ENCODE measurements around the gene FN3K. TPM values are rescaled to one million over a fixed set of nuclear protein-coding genes. Genes with fewer than 3 reads are reported as not detected.

FN3K gene
- total and polyA plus RNA-seq, 2 of the 13 experiments (the other 11 are each of a cell fraction or from before 2014, with no cell fraction given) = 3.5 to 12.2 TPM

DNA sequence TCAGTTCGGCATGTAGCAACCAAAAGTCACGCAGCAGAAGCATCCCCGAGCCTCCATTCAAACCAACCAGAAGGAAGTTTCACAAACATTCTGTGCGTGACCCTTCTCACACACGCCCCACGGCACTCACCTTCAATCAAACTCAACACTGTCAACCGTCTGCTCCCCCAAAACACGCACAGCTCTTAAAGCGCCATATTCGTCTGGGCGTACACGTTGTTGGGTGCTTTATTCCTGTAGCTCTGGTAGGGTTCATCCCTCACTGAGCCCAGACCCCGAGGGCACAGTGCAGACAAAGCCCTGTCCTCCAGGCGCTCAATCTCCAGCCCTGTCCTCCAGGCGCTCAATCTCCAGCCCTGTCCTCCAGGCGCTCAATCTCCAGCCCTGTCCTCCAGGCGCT, 39.2 kb upstream of the FN3K start:
- H3K79me2 ChIP-seq (ENCODE audit: insufficient read depth, low read length) = no peaks in the 10 kb centered on the region
- peaks cover 0 to 3% of the 10 kb centered on the region in 2 experiments; a peak in 1 of 5 replicates for H3K27me3 ChIP-seq (ENCODE audit: control insufficient read depth in 1 of 2, insufficient read depth in 2 of 2, low read length in 2 of 2)
- no peak overlapping the region for H3K4me3 ChIP-seq (replicated peaks in 1 of 3; ENCODE audit: insufficient read depth in 1 of 3, low read depth in 2 of 3, low read length in 3 of 3)
- no peak for DNase-seq (ENCODE audit: low spot score)
- H3K27ac ChIP-seq (ENCODE audit: extremely low read length, insufficient read depth, low read length) = no peak overlapping the region
- POLR2A ChIA-PET = interaction anchor here (1.1 kb wide), 1 partner anchor 8 kb away, joined by 3 read pairs; no protein-coding TSS in a partner anchor
- H4K20me1 ChIP-seq (ENCODE audit: insufficient read depth, low read length) = no peaks in the 10 kb centered on the region
- FAIRE-seq = no peak
- in situ Hi-C loops (cut with HindIII; ENCODE audit: extremely low pct_ligation_motif_present, low pct_unique_long_range_greater_than_20kb) (no loop called here), intact Hi-C loops (cut with micrococcal nuclease; ENCODE audit: unreplicated experiment) (no loop called here)
- no peak overlapping the region for H2AFZ ChIP-seq (ENCODE audit: low read length)
- peaks cover 36% of the 10 kb centered on the region for H3K4me1 ChIP-seq (ENCODE audit: insufficient read depth, low read length)
- no peaks in the 10 kb centered on the region for H3K36me3 ChIP-seq (replicated peaks in 1 of 2; ENCODE audit: control insufficient read depth in 1 of 2, insufficient read depth in 2 of 2, low read length in 2 of 2)
- no peak overlapping the region for H3K4me2 ChIP-seq (ENCODE audit: low read depth, low read length)
- no peak for ATAC-seq
- WGBS (ENCODE audit: low lambda C conversion rate) = 91% methylated on average over 17 of the region's 17 CpGs
- no TSS peak for BruUV-seq (replicated peaks)
- H3K9ac ChIP-seq (ENCODE audit: insufficient read depth, low read depth, low read length) = no peak overlapping the region
- CTCF ChIA-PET (ENCODE audit: low intra/inter-chr PET ratio, low total read pairs) = no interaction called here
- H3K9me3 ChIP-seq (ENCODE audit: low read length) = peaks cover 15% of the 10 kb centered on the region
- TF ChIP-seq TOE1 (CRISPR knock-in tag; IDR thresholded peaks at IDR 0.05) (no peak), ZNF737 (CRISPR knock-in tag; IDR thresholded peaks at IDR 0.05; ENCODE audit: borderline replicate concordance) (0 out of 2 replicates have a peak, but pooled peaks have one; percentile 40), ZFP1 (CRISPR knock-in tag; IDR thresholded peaks at IDR 0.05) (no peak), ZSCAN21 (CRISPR knock-in tag; IDR thresholded peaks at IDR 0.05; ENCODE audit: borderline replicate concordance) (no peak), ZBTB38 (CRISPR knock-in tag; IDR thresholded peaks at IDR 0.05) (0 out of 2 replicates have a peak, but pooled peaks have one; percentile 12)

DNA sequence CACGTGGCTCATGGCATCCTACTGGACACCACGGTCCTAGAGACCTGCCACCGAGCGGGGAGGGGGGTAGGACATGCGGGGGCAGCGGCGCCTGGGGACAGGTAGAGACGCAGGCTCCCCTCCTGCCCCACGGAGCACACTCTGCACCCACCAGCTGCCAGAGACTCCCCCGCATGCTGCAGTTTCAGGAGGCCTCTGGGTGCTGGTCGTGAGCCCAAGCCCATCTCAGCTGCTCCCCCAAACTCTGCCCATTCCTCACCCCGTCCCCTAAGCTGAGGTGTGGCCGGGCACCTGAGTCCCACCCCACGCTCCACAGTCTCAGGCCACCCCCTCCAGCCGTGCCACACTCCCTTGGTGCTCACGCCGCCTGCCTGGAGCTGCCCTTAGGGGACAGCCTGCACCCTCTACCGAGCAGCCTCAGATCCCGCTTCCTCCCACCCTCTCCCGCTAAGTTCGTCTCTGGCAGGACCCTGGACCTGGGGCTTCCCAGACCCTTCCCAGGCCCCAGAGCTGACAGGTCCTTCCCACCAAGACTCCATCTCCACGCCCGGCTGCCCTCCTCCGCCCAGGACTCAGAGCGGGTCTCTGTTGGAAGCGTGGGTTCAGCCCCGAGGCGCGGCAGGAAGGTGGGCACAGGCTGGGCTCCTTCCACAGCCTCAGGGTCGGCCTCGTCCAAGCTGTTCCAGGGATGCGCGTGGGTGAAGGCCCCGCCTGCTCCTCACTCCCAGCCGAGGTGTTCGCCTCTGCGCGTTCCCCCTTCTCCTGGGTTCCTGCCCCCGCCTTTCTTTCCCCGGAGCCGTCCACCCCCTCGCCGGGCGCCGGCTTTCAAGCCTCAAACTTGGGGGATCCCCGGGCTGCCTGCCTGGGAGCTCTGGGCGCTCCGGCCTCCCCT, 38.3 kb upstream of the FN3K start:
- H2AFZ ChIP-seq (ENCODE audit: low read length) = no peak overlapping the region
- TF ChIP-seq XRCC5 (optimal IDR thresholded peaks at IDR 0.05; ENCODE audit: low read length) (peak; percentile 33), CHCHD3 (CRISPR knock-in tag; IDR thresholded peaks at IDR 0.05) (no peak), ATF7-NPFF (CRISPR knock-in tag; IDR thresholded peaks at IDR 0.05; ENCODE audit: low read depth) (0 out of 2 replicates have a peak, but pooled peaks have one; percentile 1), TP53 (CRISPR knock-in tag; conservative IDR thresholded peaks at IDR 0.05) (no peak)
- TF ChIP-seq, protein P1, sequence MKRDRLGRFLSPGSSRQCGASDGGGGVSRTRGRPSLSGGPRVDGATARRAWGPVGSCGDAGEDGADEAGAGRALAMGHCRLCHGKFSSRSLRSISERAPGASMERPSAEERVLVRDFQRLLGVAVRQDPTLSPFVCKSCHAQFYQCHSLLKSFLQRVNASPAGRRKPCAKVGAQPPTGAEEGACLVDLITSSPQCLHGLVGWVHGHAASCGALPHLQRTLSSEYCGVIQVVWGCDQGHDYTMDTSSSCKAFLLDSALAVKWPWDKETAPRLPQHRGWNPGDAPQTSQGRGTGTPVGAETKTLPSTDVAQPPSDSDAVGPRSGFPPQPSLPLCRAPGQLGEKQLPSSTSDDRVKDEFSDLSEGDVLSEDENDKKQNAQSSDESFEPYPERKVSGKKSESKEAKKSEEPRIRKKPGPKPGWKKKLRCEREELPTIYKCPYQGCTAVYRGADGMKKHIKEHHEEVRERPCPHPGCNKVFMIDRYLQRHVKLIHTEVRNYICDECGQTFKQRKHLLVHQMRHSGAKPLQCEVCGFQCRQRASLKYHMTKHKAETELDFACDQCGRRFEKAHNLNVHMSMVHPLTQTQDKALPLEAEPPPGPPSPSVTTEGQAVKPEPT (CRISPR knock-in tag; IDR thresholded peaks at IDR 0.05; ENCODE audit: low read depth) = no peak

More for the DNA sequence above, 38.3 kb upstream of the FN3K start:
- Histone ChIP-seq H3K9me3 (ENCODE audit: low read length) (peaks cover 15% of the 10 kb centered on the region), H4K20me1 (ENCODE audit: insufficient read depth, low read length) (no peaks in the 10 kb centered on the region), H3K4me2 (ENCODE audit: low read depth, low read length) (peak overlapping the region; percentile 90), H3K36me3 (replicated peaks in 1 of 2; ENCODE audit: control insufficient read depth in 1 of 2, insufficient read depth in 2 of 2, low read length in 2 of 2) (no peaks in the 10 kb centered on the region), H3K4me3 (replicated peaks in 1 of 3; ENCODE audit: insufficient read depth in 1 of 3, low read depth in 2 of 3, low read length in 3 of 3) (peak overlapping the region; percentile 64 to 81 (median 77); a peak in 5 of 6 replicates), H3K4me1 (ENCODE audit: insufficient read depth, low read length) (peaks cover 43% of the 10 kb centered on the region), H3K9ac (ENCODE audit: insufficient read depth, low read depth, low read length) (peak overlapping the region; percentile 55; the same call in 1 of the 2 replicates), H3K79me2 (ENCODE audit: insufficient read depth, low read length) (no peaks in the 10 kb centered on the region), H3K27me3 (ENCODE audit: control insufficient read depth in 1 of 2, insufficient read depth in 2 of 2, low read length in 2 of 2) (peaks cover 0 to 3% of the 10 kb centered on the region in 2 experiments; a peak in 1 of 5 replicates), H3K27ac (ENCODE audit: extremely low read length, insufficient read depth, low read length) (no peak overlapping the region)
- BruUV-seq (replicated peaks) = no TSS peak
- ChIA-PET CTCF (ENCODE audit: low intra/inter-chr PET ratio, low total read pairs) (no interaction called here), POLR2A (no interaction called here)
- no peak for DNase-seq (ENCODE audit: low spot score)
- 42% methylated on average over 47 of the region's 48 CpGs for WGBS (ENCODE audit: low lambda C conversion rate)
- intact Hi-C loops (cut with micrococcal nuclease; ENCODE audit: unreplicated experiment) (no loop called here), in situ Hi-C loops (cut with HindIII; ENCODE audit: extremely low pct_ligation_motif_present, low pct_unique_long_range_greater_than_20kb) (no loop called here)
- FAIRE-seq = no peak
- peak; percentile 13 for ATAC-seq
